Measurements from ENCODE around the gene ANTXR2. TPM values are rescaled to one million over a fixed set of nuclear protein-coding genes. Genes with fewer than 3 reads are reported as not detected.

The ANTXR2 gene
- total RNA-seq, 6 donors from 2014 or later: 26.0 to 61.0 (median 37.5) TPM

GRCh38 chr4:79871961-79872360 is 201.1 kb downstream of the ANTXR2 start:
- TF ChIP-seq CTCF (IDR thresholded peaks at IDR 0.05) (no peak), POLR2AphosphoS5 (IDR thresholded peaks at IDR 0.05) (no peak), EP300 (IDR thresholded peaks at IDR 0.05) (no peak), POLR2A (IDR thresholded peaks at IDR 0.05) (no peak)
- Histone ChIP-seq H3K4me1 (no peaks in the 10 kb centered on the region), H3K27ac (no peak overlapping the region), H3K9me3 (no peaks in the 10 kb centered on the region), H3K36me3 (no peaks in the 10 kb centered on the region), H3K27me3 (no peaks in the 10 kb centered on the region), H3K4me3 (no peak overlapping the region)
- DNase-seq (no peak), ATAC-seq (ENCODE audit: low FRiP score in 2 of 2) (no peak)
- 59 to 64% methylated on average over 3 of the region's 3 CpGs for WGBS, 2 donors

DNA sequence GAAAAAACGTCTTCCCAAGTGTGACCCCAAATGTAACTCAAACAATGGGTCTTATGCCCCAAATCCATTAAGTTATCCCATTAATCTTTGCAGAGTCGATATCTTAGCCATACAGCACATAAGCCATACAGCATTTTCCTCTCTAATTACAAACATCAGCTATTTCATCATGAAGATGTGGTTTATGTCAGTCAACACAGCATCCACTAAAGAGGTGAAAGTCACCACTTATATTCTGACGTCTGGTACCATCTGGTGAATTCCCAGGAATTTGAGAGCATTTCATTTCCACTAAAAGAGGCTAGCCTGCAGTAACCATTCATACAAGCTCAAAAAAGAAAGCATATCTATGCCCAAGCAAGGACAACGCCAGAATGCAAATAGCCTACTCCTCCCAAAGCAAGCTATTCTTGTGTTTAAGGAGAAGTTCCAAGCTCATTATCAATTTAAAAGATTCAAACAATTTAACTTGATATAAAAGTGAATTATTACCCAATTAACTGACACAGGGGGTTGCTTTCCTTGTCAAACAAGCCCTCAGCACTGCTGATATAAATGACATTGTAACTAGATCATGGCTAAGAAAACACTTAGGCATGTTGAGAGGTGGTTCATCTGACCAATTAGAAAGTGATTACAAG is 203.3 kb downstream of the ANTXR2 start:
- DNase-seq (no peak), ATAC-seq (ENCODE audit: low FRiP score in 2 of 2) (no peak)
- H3K9me3 ChIP-seq: no peaks in the 10 kb centered on the region
- H3K4me1 ChIP-seq: no peaks in the 10 kb centered on the region
- no peaks in the 10 kb centered on the region for H3K27me3 ChIP-seq
- no peak for TF ChIP-seq POLR2AphosphoS5 (IDR thresholded peaks at IDR 0.05)
- TF ChIP-seq CTCF (IDR thresholded peaks at IDR 0.05): no peak
- no peak for TF ChIP-seq POLR2A (IDR thresholded peaks at IDR 0.05)
- no peak for TF ChIP-seq EP300 (IDR thresholded peaks at IDR 0.05)
- H3K27ac ChIP-seq: no peak overlapping the region
- WGBS, 2 donors: 69 to 72% methylated on average over 4 of the region's 4 CpGs
- no peak overlapping the region for H3K4me3 ChIP-seq
- H3K36me3 ChIP-seq: no peaks in the 10 kb centered on the region

DNA sequence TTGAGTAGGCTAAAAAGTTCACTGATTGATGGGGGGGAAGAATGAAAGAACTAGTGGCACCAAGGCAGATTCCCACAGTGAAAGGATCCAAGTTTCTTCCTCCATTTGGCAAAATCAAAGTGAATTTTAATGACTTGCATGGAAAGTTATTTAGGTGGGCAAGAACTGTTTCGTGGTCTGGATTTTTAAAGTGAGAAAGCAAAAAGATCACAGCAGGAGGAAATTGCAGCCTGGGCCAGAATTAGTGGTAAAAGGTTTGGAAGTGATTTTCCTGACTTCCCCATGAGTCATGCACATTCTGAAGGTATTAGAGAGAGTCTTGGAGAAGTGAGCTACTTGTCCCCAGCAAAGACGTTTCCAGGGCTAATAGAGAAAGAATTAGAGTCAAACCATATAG is 207.8 kb downstream of the ANTXR2 start:
- DNase-seq (no peak), ATAC-seq (ENCODE audit: low FRiP score in 2 of 2) (peak in 1 of 2 donors; percentile 47)
- H3K27ac ChIP-seq: no peak overlapping the region
- H3K4me1 ChIP-seq: no peaks in the 10 kb centered on the region
- TF ChIP-seq CTCF (IDR thresholded peaks at IDR 0.05) (no peak), POLR2A (IDR thresholded peaks at IDR 0.05) (no peak)
- H3K27me3 ChIP-seq: no peaks in the 10 kb centered on the region
- 48 to 57% methylated on average over 2 of the region's 2 CpGs for WGBS, 2 donors
- H3K4me3 ChIP-seq: no peak overlapping the region
- H3K36me3 ChIP-seq: no peaks in the 10 kb centered on the region
- H3K9me3 ChIP-seq: no peaks in the 10 kb centered on the region

- ATAC-seq (ENCODE audit: low FRiP score in 2 of 2) (no peak), DNase-seq (no peak)
- TF ChIP-seq POLR2AphosphoS5 (IDR thresholded peaks at IDR 0.05): no peak
- TF ChIP-seq EP300 (IDR thresholded peaks at IDR 0.05): no peak
- no peak for TF ChIP-seq CTCF (IDR thresholded peaks at IDR 0.05)
- no peak for TF ChIP-seq POLR2A (IDR thresholded peaks at IDR 0.05)
- Histone ChIP-seq H3K4me1 (no peaks in the 10 kb centered on the region), H3K27ac (no peak overlapping the region), H3K36me3 (no peaks in the 10 kb centered on the region), H3K27me3 (no peaks in the 10 kb centered on the region), H3K4me3 (no peak overlapping the region), H3K9me3 (no peaks in the 10 kb centered on the region)
- WGBS, 2 donors: 81 to 95% methylated on average over 3 of the region's 3 CpGs
Observed at GRCh38 chr4:79864500-79865200, 208.4 kb downstream of the ANTXR2 start.

DNA sequence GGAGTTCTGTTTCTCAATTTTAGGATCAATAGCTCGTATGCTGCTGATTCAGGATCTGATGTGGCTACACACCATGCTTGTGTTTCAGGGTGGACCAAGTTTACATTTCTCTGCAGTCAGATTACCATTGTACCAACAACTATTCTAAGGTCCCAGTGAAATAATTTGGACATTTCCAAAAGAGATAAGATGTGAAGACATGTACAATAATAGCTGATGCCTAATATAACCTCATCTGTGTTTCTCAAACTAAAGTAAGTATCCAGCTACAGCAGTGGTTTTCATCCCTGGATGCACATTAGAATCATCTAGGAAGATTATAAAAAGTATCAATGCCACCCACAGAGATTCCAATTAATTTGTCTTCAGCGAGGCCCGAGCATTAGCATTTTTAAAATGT is 209.7 kb downstream of the ANTXR2 start:
- Histone ChIP-seq H3K9me3 (no peaks in the 10 kb centered on the region), H3K4me1 (no peaks in the 10 kb centered on the region), H3K4me3 (no peak overlapping the region), H3K36me3 (no peaks in the 10 kb centered on the region), H3K27ac (no peak overlapping the region), H3K27me3 (no peaks in the 10 kb centered on the region)
- TF ChIP-seq POLR2AphosphoS5 (IDR thresholded peaks at IDR 0.05): no peak
- TF ChIP-seq CTCF (IDR thresholded peaks at IDR 0.05): no peak
- no peak for TF ChIP-seq EP300 (IDR thresholded peaks at IDR 0.05)
- no peak for TF ChIP-seq POLR2A (IDR thresholded peaks at IDR 0.05)
- no peak for ATAC-seq (ENCODE audit: low FRiP score in 2 of 2)
- DNase-seq: no peak
- 88 to 97% methylated on average over 3 of the region's 3 CpGs for WGBS, 2 donors
